ENCODE measurements around the gene IGF1R.

Gene IGF1R

GRCh38 chr15:98720577-98721565, 72.5 kb downstream of the IGF1R start:
- H3K79me2 ChIP-seq (ENCODE audit: low read length) = peaks cover 33% of the 10 kb centered on the region

GRCh38 chr15:98722209-98722608, 73.9 kb downstream of the IGF1R start:
- no peak overlapping the region for H3K4me2 ChIP-seq (ENCODE audit: low read length)
- peaks cover 22% of the 10 kb centered on the region for H3K79me2 ChIP-seq (ENCODE audit: low read length)
- H3K9me3 ChIP-seq (ENCODE audit: insufficient read depth, low read length) = no peaks in the 10 kb centered on the region
- no peaks in the 10 kb centered on the region for H3K27me3 ChIP-seq (ENCODE audit: low read depth, low read length)
- no peak for TF ChIP-seq EZH2phosphoT487 (IDR thresholded peaks at IDR 0.05; ENCODE audit: low read depth)
- TF ChIP-seq CTCF (IDR thresholded peaks at IDR 0.05; ENCODE audit: low read depth, low read length) = no peak
- no peaks in the 10 kb centered on the region for H3K36me3 ChIP-seq (replicated peaks; ENCODE audit: low read depth, low read length)
- no peak overlapping the region for H2AFZ ChIP-seq (ENCODE audit: low read depth, low read length)
- no peak overlapping the region for H3K4me3 ChIP-seq (ENCODE audit: low read length)
- H4K20me1 ChIP-seq (ENCODE audit: insufficient read depth, low read length) = peaks cover 22% of the 10 kb centered on the region
- no peak overlapping the region for H3K9ac ChIP-seq (ENCODE audit: low read length)
- H3K27ac ChIP-seq (ENCODE audit: low read length) = no peak overlapping the region
- H3K4me1 ChIP-seq (ENCODE audit: low read length) = no peaks in the 10 kb centered on the region

More at GRCh38 chr15:98720577-98721565, 72.5 kb downstream of the IGF1R start:
- TF ChIP-seq EZH2phosphoT487 (IDR thresholded peaks at IDR 0.05; ENCODE audit: low read depth) (no peak), CTCF (IDR thresholded peaks at IDR 0.05; ENCODE audit: low read depth, low read length) (no peak)
- H3K9me3 ChIP-seq (ENCODE audit: insufficient read depth, low read length) = no peaks in the 10 kb centered on the region
- peaks cover 34% of the 10 kb centered on the region for H4K20me1 ChIP-seq (ENCODE audit: insufficient read depth, low read length)
- no peak overlapping the region for H3K4me2 ChIP-seq (ENCODE audit: low read length)
- H2AFZ ChIP-seq (ENCODE audit: low read depth, low read length) = no peak overlapping the region
- no peaks in the 10 kb centered on the region for H3K27me3 ChIP-seq (ENCODE audit: low read depth, low read length)
- H3K4me1 ChIP-seq (ENCODE audit: low read length) = peaks cover 5% of the 10 kb centered on the region
- no peak overlapping the region for H3K27ac ChIP-seq (ENCODE audit: low read length)
- H3K36me3 ChIP-seq (replicated peaks; ENCODE audit: low read depth, low read length) = no peaks in the 10 kb centered on the region
- H3K4me3 ChIP-seq (ENCODE audit: low read length) = no peak overlapping the region
- no peak overlapping the region for H3K9ac ChIP-seq (ENCODE audit: low read length)

- no peak overlapping the region for H3K27ac ChIP-seq (ENCODE audit: low read length)
- H3K4me2 ChIP-seq (ENCODE audit: low read length) = no peak overlapping the region
- no peaks in the 10 kb centered on the region for H3K4me1 ChIP-seq (ENCODE audit: low read length)
- H3K4me3 ChIP-seq (ENCODE audit: low read length) = no peak overlapping the region
- H3K36me3 ChIP-seq (replicated peaks; ENCODE audit: low read depth, low read length) = no peaks in the 10 kb centered on the region
- H3K27me3 ChIP-seq (ENCODE audit: low read depth, low read length) = no peaks in the 10 kb centered on the region
- no peak overlapping the region for H3K9ac ChIP-seq (ENCODE audit: low read length)
- TF ChIP-seq CTCF (IDR thresholded peaks at IDR 0.05; ENCODE audit: low read depth, low read length) (no peak), EZH2phosphoT487 (IDR thresholded peaks at IDR 0.05; ENCODE audit: low read depth) (no peak)
- peaks cover 20% of the 10 kb centered on the region for H4K20me1 ChIP-seq (ENCODE audit: insufficient read depth, low read length)
- H3K79me2 ChIP-seq (ENCODE audit: low read length) = peaks cover 22% of the 10 kb centered on the region
- no peaks in the 10 kb centered on the region for H3K9me3 ChIP-seq (ENCODE audit: insufficient read depth, low read length)
- no peak overlapping the region for H2AFZ ChIP-seq (ENCODE audit: low read depth, low read length)
Observed at GRCh38 chr15:98722645-98723044, 74.3 kb downstream of the IGF1R start.

- H3K4me2 ChIP-seq (ENCODE audit: low read length) = no peak overlapping the region
- peaks cover 19% of the 10 kb centered on the region for H4K20me1 ChIP-seq (ENCODE audit: insufficient read depth, low read length)
- H3K27ac ChIP-seq (ENCODE audit: low read length) = no peak overlapping the region
- H3K9ac ChIP-seq (ENCODE audit: low read length) = no peak overlapping the region
- no peaks in the 10 kb centered on the region for H3K27me3 ChIP-seq (ENCODE audit: low read depth, low read length)
- TF ChIP-seq EZH2phosphoT487 (IDR thresholded peaks at IDR 0.05; ENCODE audit: low read depth) = no peak
- TF ChIP-seq CTCF (IDR thresholded peaks at IDR 0.05; ENCODE audit: low read depth, low read length) = no peak
- no peak overlapping the region for H3K4me3 ChIP-seq (ENCODE audit: low read length)
- peaks cover 22% of the 10 kb centered on the region for H3K79me2 ChIP-seq (ENCODE audit: low read length)
- H3K36me3 ChIP-seq (replicated peaks; ENCODE audit: low read depth, low read length) = no peaks in the 10 kb centered on the region
- H2AFZ ChIP-seq (ENCODE audit: low read depth, low read length) = no peak overlapping the region
- no peaks in the 10 kb centered on the region for H3K4me1 ChIP-seq (ENCODE audit: low read length)
- no peaks in the 10 kb centered on the region for H3K9me3 ChIP-seq (ENCODE audit: insufficient read depth, low read length)
Observed at GRCh38 chr15:98723195-98723594, 74.9 kb downstream of the IGF1R start.
